ENCODE data around the gene NCAPG2. TPM values are rescaled to one million over a fixed set of nuclear protein-coding genes. Genes with fewer than 3 reads are reported as not detected.

Gene NCAPG2
- total RNA-seq, 1 donor: 17.7 TPM

DNA sequence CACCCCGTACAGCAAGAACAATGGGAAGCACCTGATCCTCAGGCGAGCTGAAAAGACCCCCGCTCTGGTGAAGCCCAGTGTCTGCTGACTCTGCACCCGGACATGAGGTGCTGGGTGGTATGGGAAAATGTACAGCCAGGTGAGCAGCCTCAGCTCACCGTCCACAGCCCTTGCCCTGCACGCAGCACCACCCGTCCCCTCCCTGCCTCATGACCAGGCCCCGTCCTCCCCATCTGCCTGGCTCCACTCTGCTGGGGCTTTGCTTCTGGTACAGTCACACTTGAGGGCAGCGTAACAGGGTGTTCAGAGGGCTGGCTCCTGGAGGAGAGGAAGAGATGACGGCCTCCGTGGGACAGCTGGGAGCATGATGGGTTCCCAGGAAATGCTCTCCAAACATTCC lies 49.1 kb downstream of the NCAPG2 start:
- TF ChIP-seq, protein P1, sequence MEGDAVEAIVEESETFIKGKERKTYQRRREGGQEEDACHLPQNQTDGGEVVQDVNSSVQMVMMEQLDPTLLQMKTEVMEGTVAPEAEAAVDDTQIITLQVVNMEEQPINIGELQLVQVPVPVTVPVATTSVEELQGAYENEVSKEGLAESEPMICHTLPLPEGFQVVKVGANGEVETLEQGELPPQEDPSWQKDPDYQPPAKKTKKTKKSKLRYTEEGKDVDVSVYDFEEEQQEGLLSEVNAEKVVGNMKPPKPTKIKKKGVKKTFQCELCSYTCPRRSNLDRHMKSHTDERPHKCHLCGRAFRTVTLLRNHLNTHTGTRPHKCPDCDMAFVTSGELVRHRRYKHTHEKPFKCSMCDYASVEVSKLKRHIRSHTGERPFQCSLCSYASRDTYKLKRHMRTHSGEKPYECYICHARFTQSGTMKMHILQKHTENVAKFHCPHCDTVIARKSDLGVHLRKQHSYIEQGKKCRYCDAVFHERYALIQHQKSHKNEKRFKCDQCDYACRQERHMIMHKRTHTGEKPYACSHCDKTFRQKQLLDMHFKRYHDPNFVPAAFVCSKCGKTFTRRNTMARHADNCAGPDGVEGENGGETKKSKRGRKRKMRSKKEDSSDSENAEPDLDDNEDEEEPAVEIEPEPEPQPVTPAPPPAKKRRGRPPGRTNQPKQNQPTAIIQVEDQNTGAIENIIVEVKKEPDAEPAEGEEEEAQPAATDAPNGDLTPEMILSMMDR (IDR thresholded peaks at IDR 0.05; ENCODE audit: insufficient read depth, low read depth, low read length): no peak
- DNase-seq (ENCODE audit: low read depth): no peak
- H3K4me3 ChIP-seq (ENCODE audit: low read depth, low read length): no peak overlapping the region

DNA sequence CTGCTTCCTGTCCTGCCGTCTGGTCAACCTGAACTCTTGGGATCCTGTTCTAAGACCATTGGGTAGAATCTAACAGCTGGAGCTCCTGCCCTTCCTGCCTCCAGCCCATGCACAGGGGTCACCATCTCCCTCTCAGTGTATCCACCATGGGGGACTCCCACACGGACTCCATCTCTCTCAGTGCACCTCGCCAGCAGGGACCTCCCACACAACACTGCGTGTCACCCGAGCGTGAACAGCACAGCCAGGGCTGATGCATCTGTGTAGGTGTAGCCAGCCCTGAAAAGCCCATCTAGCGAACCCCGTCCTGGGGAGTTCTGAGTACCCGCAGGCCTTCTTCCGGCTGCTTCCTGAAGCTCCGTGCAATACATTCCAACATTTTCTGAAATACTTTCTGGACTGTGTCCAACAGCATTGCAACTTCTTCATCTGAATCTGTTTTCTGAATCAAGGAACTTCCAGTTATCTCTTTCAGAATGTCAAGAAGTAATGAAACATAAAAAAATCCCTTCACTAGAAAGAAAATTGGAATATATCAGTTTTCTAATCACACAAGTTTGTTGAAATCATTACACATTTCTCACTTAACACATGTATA lies 52.5 kb downstream of the NCAPG2 start:
- peak; percentile 35 for DNase-seq (ENCODE audit: low read depth)
- no peak overlapping the region for H3K4me3 ChIP-seq (ENCODE audit: low read depth, low read length)
- TF ChIP-seq, protein P1 (IDR thresholded peaks at IDR 0.05; ENCODE audit: insufficient read depth, low read depth, low read length): no peak

DNA sequence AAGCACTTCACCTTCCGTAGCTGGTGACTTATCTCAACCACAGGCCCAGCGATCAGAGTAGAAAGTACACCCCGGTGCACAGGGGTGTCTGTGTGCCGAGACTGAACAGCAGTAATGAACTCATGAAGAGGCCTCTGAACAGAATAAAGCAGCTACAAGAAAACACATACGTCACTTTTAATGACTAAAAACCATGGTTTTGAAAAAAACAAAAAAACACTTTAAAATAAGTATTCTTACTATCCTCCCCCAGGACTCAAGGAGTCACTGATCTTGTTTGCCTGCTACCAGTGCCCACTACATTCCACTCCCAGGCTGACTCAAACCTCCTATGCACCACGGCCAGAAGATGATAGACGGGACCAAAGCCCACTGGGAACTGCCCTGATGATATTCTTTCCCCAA lies 53.8 kb downstream of the NCAPG2 start:
- TF ChIP-seq, protein P1 (IDR thresholded peaks at IDR 0.05; ENCODE audit: insufficient read depth, low read depth, low read length): no peak
- H3K4me3 ChIP-seq (ENCODE audit: low read depth, low read length): no peak overlapping the region

DNA sequence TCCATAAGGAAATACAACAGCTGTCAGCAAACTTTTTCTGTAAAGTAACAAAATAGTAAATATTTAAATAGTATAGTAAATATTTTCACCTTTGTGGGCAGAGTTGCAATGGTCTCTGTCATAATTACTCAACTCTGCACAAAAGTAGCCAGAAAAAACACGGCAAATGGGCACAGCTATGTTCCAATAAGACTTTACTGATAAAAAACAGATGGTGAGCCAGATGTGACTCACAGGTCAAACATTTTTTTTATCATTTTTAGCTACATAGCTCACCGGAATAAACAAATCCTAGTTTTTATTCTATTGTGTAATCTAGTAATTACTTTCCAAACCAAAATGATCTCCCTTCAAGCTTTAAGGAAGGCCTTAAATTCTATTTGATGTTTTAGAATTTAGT lies 55.3 kb downstream of the NCAPG2 start:
- DNase-seq (ENCODE audit: low read depth): peak; percentile 97
- TF ChIP-seq, protein P1 (IDR thresholded peaks at IDR 0.05; ENCODE audit: insufficient read depth, low read depth, low read length): no peak
- no peak overlapping the region for H3K4me3 ChIP-seq (ENCODE audit: low read depth, low read length)

More for the DNA sequence above, 53.8 kb downstream of the NCAPG2 start:
- DNase-seq (ENCODE audit: low read depth): peak; percentile 40

DNA sequence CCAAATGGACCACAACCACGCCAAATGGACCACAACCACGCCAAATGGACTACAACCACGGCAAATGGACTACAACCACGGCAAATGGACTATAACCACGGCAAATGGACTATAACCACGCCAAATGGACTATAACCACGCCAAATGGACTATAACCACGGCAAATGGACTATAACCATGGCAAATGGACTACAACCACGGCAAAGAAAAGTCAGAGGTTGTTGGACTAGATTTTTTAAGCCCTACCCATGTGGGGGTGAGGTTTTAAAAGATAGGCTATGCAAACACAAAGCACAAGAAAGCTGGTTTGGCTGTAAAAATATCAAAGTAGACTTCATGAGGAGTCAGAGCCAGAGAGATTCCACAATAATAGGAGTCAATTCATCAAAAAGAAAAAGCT lies 55.8 kb downstream of the NCAPG2 start:
- H3K4me3 ChIP-seq (ENCODE audit: low read depth, low read length): no peak overlapping the region
- no peak for DNase-seq (ENCODE audit: low read depth)
- TF ChIP-seq, protein P1 (IDR thresholded peaks at IDR 0.05; ENCODE audit: insufficient read depth, low read depth, low read length): no peak

DNA sequence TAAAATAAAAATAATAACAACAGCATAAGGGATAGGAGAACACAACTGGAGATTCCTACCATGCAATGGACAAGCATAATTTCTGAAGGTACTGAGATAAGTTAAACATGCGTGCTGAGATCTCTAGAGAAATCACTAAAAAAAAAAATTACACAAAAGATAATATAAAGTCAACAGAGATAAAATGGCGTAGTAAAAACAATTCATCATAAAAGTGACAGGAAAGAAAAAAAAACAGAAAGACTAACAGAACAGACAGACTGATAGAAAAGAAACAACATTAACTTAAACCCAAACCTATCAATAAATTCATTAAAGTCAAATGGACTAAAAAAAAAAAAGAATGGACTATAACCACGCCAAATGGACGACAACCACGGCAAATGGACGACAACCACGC lies 56.4 kb downstream of the NCAPG2 start:
- no peak for DNase-seq (ENCODE audit: low read depth)
- TF ChIP-seq, protein P1 (IDR thresholded peaks at IDR 0.05; ENCODE audit: insufficient read depth, low read depth, low read length): no peak
- no peak overlapping the region for H3K4me3 ChIP-seq (ENCODE audit: low read depth, low read length)

DNA sequence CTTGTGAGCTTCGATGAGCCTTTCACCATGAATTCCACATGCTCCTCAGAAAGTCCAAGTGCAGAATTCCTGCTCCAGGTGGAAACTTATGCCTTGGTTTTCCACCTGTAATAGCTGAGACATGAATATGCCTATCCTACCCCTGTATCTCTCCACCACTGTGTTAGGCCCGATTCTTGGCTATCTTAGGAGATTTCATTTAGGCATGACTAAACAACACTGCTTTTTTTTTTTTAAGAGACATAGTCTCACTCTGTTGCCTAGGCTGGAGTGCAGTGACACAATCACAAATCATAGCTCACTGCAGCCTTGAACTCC lies 57.2 kb downstream of the NCAPG2 start:
- H3K4me3 ChIP-seq (ENCODE audit: low read depth, low read length): no peak overlapping the region
- TF ChIP-seq, protein P1 (IDR thresholded peaks at IDR 0.05; ENCODE audit: insufficient read depth, low read depth, low read length): no peak
- no peak for DNase-seq (ENCODE audit: low read depth)

Data from fibroblast of villous mesenchyme (primary cell).